Fibroblast of pulmonary artery (primary cell): ENCODE measurements around the gene PNPLA7.

Experiments used
- DNase-seq: peaks from one replicate; pipeline ENCODE4 v3.0.0-alpha.2; 2010; ENCODE audit warnings: low read depth
- H3K4me3 ChIP-seq: replicated peaks from 2 replicates; pipeline ENCODE4 v1.5.1; 2011; ENCODE audit warnings: low read depth, mild to moderate bottlenecking, control low read depth, low read length, moderate library complexity
- CTCF ChIP-seq: IDR thresholded peaks from 2 replicates; pipeline ENCODE4 v1.5.1; 2011; ENCODE audit warnings: mild to moderate bottlenecking, control low read depth, low read length, inconsistent platforms; ENCODE audit errors: missing control alignments

The PNPLA7 gene

GRCh38 chr9:137478613-137478961 is 71.6 kb downstream of the PNPLA7 start:
- no peak overlapping the region for H3K4me3 ChIP-seq
- TF ChIP-seq CTCF = no peak
- DNase-seq = no peak

GRCh38 chr9:137477778-137478612 is 72.2 kb downstream of the PNPLA7 start:
- TF ChIP-seq CTCF = no peak
- no peak overlapping the region for H3K4me3 ChIP-seq

GRCh38 chr9:137476856-137477255 is 73.3 kb downstream of the PNPLA7 start:
- TF ChIP-seq CTCF = no peak
- DNase-seq = no peak
- no peak overlapping the region for H3K4me3 ChIP-seq

More at GRCh38 chr9:137477778-137478612, 72.2 kb downstream of the PNPLA7 start:
- DNase-seq = no peak

- DNase-seq = no peak
- H3K4me3 ChIP-seq = no peak overlapping the region
- TF ChIP-seq CTCF = no peak
Measured at GRCh38 chr9:137475666-137476065, 74.5 kb downstream of the PNPLA7 start.

- no peak for TF ChIP-seq CTCF
- H3K4me3 ChIP-seq = no peak overlapping the region
- no peak for DNase-seq
Measured at GRCh38 chr9:137474271-137474670, 75.9 kb downstream of the PNPLA7 start.

- no peak for DNase-seq
Measured at GRCh38 chr9:137470785-137471184, 79.4 kb downstream of the PNPLA7 start.

More at GRCh38 chr9:137470785-137471184, 79.4 kb downstream of the PNPLA7 start:
- no peak overlapping the region for H3K4me3 ChIP-seq
- no peak for TF ChIP-seq CTCF
